HCT116 (cell line): ENCODE results near the gene CHST8. TPM values are rescaled to one million over a fixed set of nuclear protein-coding genes. Genes with fewer than 3 reads are reported as not detected.

Experiments used
- ATAC-seq: fragments of 200-7000 bp; cut with Tn5 transposase; 2 replicates; pipeline ENCODE4 v1.9.1; 2020; ENCODE audit warnings: mild to moderate bottlenecking, moderate library complexity
- BruUV-seq: library from RNA; stranded (reverse); fragments of 400-500 nt; replicated peaks from 2 replicates; lab custom pipeline; 2021; lab: Mats Ljungman, UMichigan
- CTCF ChIA-PET: fragments of 300-600 bp; sonication (Branson Sonifier 250); formaldehyde crosslinking; loops from one replicate; lab custom pipeline; 2021; ENCODE audit warnings: antibody characterized with exemption; lab: Charles Lee
- POLR2A ChIA-PET: fragments of 300-600, 350-600 bp; sonication (Branson Sonifier 250); formaldehyde crosslinking; loops from one replicate; lab custom pipeline; 2021; ENCODE audit warnings: antibody characterized with exemption; lab: Charles Lee
- RAD21 ChIA-PET, 2 experiments: fragments of 300-600 bp; sonication (Branson Sonifier 250); formaldehyde crosslinking; loops; one replicate each; lab custom pipeline; 2023; ENCODE audit warnings: low total read pairs in 2 of 2; ENCODE audit not compliant: uncharacterized antibody in 2 of 2, unreplicated experiment in 2 of 2, low non-redundant PET in 1 of 2; lab: Charles Lee
- DNase-seq: peaks from one replicate; pipeline ENCODE4 v3.0.0-alpha.2; 2010; ENCODE audit warnings: low read depth, low spot score
- H2AFZ ChIP-seq: fragments of 200-600 bp; shearing (Covaris generic), sonication (generic); 2 replicates; pipeline ENCODE4 v1.6.1; 2017; ENCODE audit warnings: low read depth, mixed run types, mixed read lengths, antibody characterized with exemption, low read length; ENCODE audit not compliant: poor library complexity, severe bottlenecking
- H3K27ac ChIP-seq: 2 replicates; pipeline ENCODE4 v1.5.1; 2012; ENCODE audit warnings: low read depth, low read length
- H3K27me3 ChIP-seq: fragments of 200-600 bp; sonication (generic); 2 replicates; pipeline ENCODE4 v1.6.1; 2016; ENCODE audit warnings: mixed run types, low read length, mixed read lengths; ENCODE audit not compliant: insufficient read depth
- H3K36me3 ChIP-seq, 2 experiments: fragments of 200-500 bp in 1 of 2; fragments of 200-600 bp in 1 of 2; sonication (Bioruptor generic) in 1 of 2; sonication (generic) in 1 of 2; 2 replicates each; pipeline versions ENCODE4 v1.5.1 to v1.6.1; 2014 to 2016; ENCODE audit warnings: low read length in 2 of 2, inconsistent platforms in 1 of 2, mixed read lengths in 1 of 2, mixed run types in 1 of 2; ENCODE audit not compliant: insufficient read depth in 2 of 2, control insufficient read depth in 1 of 2
- H3K4me1 ChIP-seq, 2 experiments: fragments of 200-600 bp in 1 of 2; sonication (generic) in 1 of 2; 2 replicates each; pipeline versions ENCODE4 v1.5.1 to v1.6.1; 2012 to 2017; ENCODE audit warnings: low read length in 2 of 2, inconsistent platforms in 1 of 2, mild to moderate bottlenecking in 1 of 2, mixed read lengths in 1 of 2, mixed run types in 1 of 2, moderate library complexity in 1 of 2; ENCODE audit not compliant: insufficient read depth in 2 of 2, control insufficient read depth in 1 of 2
- H3K4me2 ChIP-seq: fragments of 200-600 bp; sonication (generic); 2 replicates; pipeline ENCODE4 v1.6.1; 2017; ENCODE audit warnings: mixed run types, low read length, mixed read lengths
- H3K4me3 ChIP-seq, 2 experiments: fragments of 200-600 bp in 1 of 2; sonication (generic) in 1 of 2; replicated peaks in 1 of 2; 2 replicates each; pipeline ENCODE4 v1.5.1; 2011 to 2016; ENCODE audit warnings: low read length in 2 of 2, control low read depth in 1 of 2, low read depth in 1 of 2, mild to moderate bottlenecking in 1 of 2, mixed read lengths in 1 of 2, mixed run types in 1 of 2
- H3K79me2 ChIP-seq: fragments of 200-600 bp; sonication (generic); 2 replicates; pipeline ENCODE4 v1.6.1; 2017; ENCODE audit warnings: mild to moderate bottlenecking, mixed run types, low read length, moderate library complexity, mixed read lengths; ENCODE audit not compliant: insufficient read depth
- H3K9ac ChIP-seq: fragments of 200-600 bp; sonication (generic); 2 replicates; pipeline ENCODE4 v1.6.1; 2016; ENCODE audit warnings: low read length, mixed read lengths
- H3K9me2 ChIP-seq: fragments of 200-600 bp; sonication (generic), shearing (Covaris generic); 2 replicates; pipeline ENCODE4 v1.6.1; 2017; ENCODE audit warnings: mixed run types, mild to moderate bottlenecking, moderate library complexity; ENCODE audit not compliant: insufficient read depth
- H3K9me3 ChIP-seq, 2 experiments: fragments of 200-500 bp in 1 of 2; fragments of 200-600 bp in 1 of 2; sonication (Bioruptor generic) in 1 of 2; sonication (generic) in 1 of 2; 2 replicates each; pipeline ENCODE4 v1.6.1; 2014 to 2017; ENCODE audit warnings: low read length in 2 of 2, mixed read lengths in 2 of 2, inconsistent platforms in 1 of 2, low read depth in 1 of 2, mild to moderate bottlenecking in 1 of 2, mixed run types in 1 of 2, moderate library complexity in 1 of 2; ENCODE audit not compliant: control insufficient read depth in 1 of 2, insufficient read depth in 1 of 2
- H4K20me1 ChIP-seq: fragments of 200-600 bp; sonication (generic), shearing (Covaris generic); 2 replicates; pipeline ENCODE4 v1.6.1; 2017; ENCODE audit warnings: mixed run types, mild to moderate bottlenecking, moderate library complexity; ENCODE audit not compliant: insufficient read depth
- CBX3 ChIP-seq: IDR thresholded peaks from 2 replicates; pipeline ENCODE4 v1.6.1; 2012; ENCODE audit warnings: low read depth
- CEBPB ChIP-seq: IDR thresholded peaks from 2 replicates; pipeline ENCODE4 v1.6.1; 2012; ENCODE audit warnings: low read depth
- CTCF ChIP-seq, 3 experiments: fragments of 200-600 bp in 1 of 3; sonication (generic) in 1 of 3; IDR thresholded peaks in 2 of 3; conservative IDR thresholded peaks in 1 of 3; 2 replicates each; pipeline ENCODE4 v1.5.1; 2012 to 2017; ENCODE audit warnings: low read depth in 2 of 3, low read length in 2 of 3, antibody characterized with exemption in 1 of 3, borderline replicate concordance in 1 of 3, control low read depth in 1 of 3, mild to moderate bottlenecking in 1 of 3, mixed read lengths in 1 of 3, mixed run types in 1 of 3, moderate library complexity in 1 of 3; ENCODE audit not compliant: insufficient read depth in 1 of 3
- EGR1 ChIP-seq: IDR thresholded peaks from 2 replicates; pipeline ENCODE4 v1.6.1; 2012; ENCODE audit warnings: low read depth
- ELF1 ChIP-seq: IDR thresholded peaks from 2 replicates; pipeline ENCODE4 v1.6.1; 2012; ENCODE audit warnings: low read depth, borderline replicate concordance
- JUND ChIP-seq: IDR thresholded peaks from 2 replicates; pipeline ENCODE4 v1.6.1; 2012
- MAX ChIP-seq: IDR thresholded peaks from 2 replicates; pipeline ENCODE4 v1.6.1; 2012
- POLR2A ChIP-seq: IDR thresholded peaks from 2 replicates; pipeline ENCODE4 v1.7.0; 2011; ENCODE audit warnings: borderline replicate concordance; ENCODE audit not compliant: insufficient read depth, insufficient read length; ENCODE audit errors: extremely low read depth
- REST ChIP-seq: IDR thresholded peaks from 2 replicates; pipeline ENCODE4 v1.6.1; 2012; ENCODE audit warnings: low read depth
- SIN3A ChIP-seq: IDR thresholded peaks from 2 replicates; pipeline ENCODE4 v1.6.1; 2012; ENCODE audit warnings: low read depth
- SP1 ChIP-seq: IDR thresholded peaks from 2 replicates; pipeline ENCODE4 v1.6.1; 2012; ENCODE audit warnings: low read depth
- YY1 ChIP-seq: IDR thresholded peaks from 2 replicates; pipeline ENCODE4 v1.6.1; 2011; ENCODE audit warnings: low read length, low read depth, moderate library complexity, mild to moderate bottlenecking; ENCODE audit not compliant: insufficient replicate concordance; ENCODE audit errors: extremely low read depth
- ZBTB33 ChIP-seq: IDR thresholded peaks from 2 replicates; pipeline ENCODE4 v1.6.1; 2011; ENCODE audit warnings: mild to moderate bottlenecking, low read length, moderate library complexity; ENCODE audit not compliant: insufficient replicate concordance; ENCODE audit errors: extremely low read depth
- ZNF274 ChIP-seq: fragments of 200-500 bp; sonication (Bioruptor generic); IDR thresholded peaks from 2 replicates; pipeline ENCODE4 v1.6.1; 2014; ENCODE audit warnings: mild to moderate bottlenecking, low read depth, low read length, inconsistent platforms
- intact Hi-C: fragments of 100-400 bp; cut with micrococcal nuclease; formaldehyde crosslinking; loops from 2 replicates; pipeline ENCODE4 v1.10.0; 2022
- total RNA-seq: library from RNA; stranded (reverse); gene quantifications from one replicate; pipeline ENCODE4 v1.2.1, GENCODE V29; 2021; ENCODE audit not compliant: unreplicated experiment

Gene CHST8
- total RNA-seq, 1 experiment from 2014 or later = not detected

GRCh38 chr19:33808399-33808798 is 186.6 kb downstream of the CHST8 start (continued):
- no peak for TF ChIP-seq REST
- no peak for TF ChIP-seq CBX3
- no peak for TF ChIP-seq ZNF274

GRCh38 chr19:33809960-33810359 is 188.2 kb downstream of the CHST8 start:
- H3K4me3 ChIP-seq = no peak overlapping the region
- no peaks in the 10 kb centered on the region for H4K20me1 ChIP-seq
- no peaks in the 10 kb centered on the region for H3K79me2 ChIP-seq
- H3K9me3 ChIP-seq = no peaks in the 10 kb centered on the region
- no peaks in the 10 kb centered on the region for H3K4me1 ChIP-seq
- intact Hi-C loops = no loop called here
- no TSS peak for BruUV-seq
- no peak for DNase-seq
- ATAC-seq = no peak
- H3K27ac ChIP-seq = no peak overlapping the region
- CTCF ChIA-PET = no interaction called here
- no peak overlapping the region for H2AFZ ChIP-seq
- POLR2A ChIA-PET = no interaction called here
- H3K36me3 ChIP-seq = no peaks in the 10 kb centered on the region; a peak in 1 of 4 replicates
- H3K4me2 ChIP-seq = no peak overlapping the region
- no peak for TF ChIP-seq MAX
- TF ChIP-seq ELF1 = no peak
- no peak for TF ChIP-seq JUND
- no peak for TF ChIP-seq POLR2A
- no peak for TF ChIP-seq REST
- no peak for TF ChIP-seq SP1
- no peak for TF ChIP-seq SIN3A
- TF ChIP-seq CTCF (IDR thresholded peaks at IDR 0.05 in 2 of 3, conservative IDR thresholded peaks at IDR 0.05 in 1 of 3; ENCODE audit: borderline replicate concordance in 1 of 3, insufficient read depth in 1 of 3, low read depth in 2 of 3, low read length in 2 of 3) = no peak
- TF ChIP-seq CEBPB = no peak
- no peak for TF ChIP-seq YY1
- no peak for TF ChIP-seq ZNF274
- TF ChIP-seq EGR1 = no peak
- no peak for TF ChIP-seq ZBTB33
- no peaks in the 10 kb centered on the region for H3K9me2 ChIP-seq
- H3K27me3 ChIP-seq = no peaks in the 10 kb centered on the region
- RAD21 ChIA-PET = no interaction called here
- H3K9ac ChIP-seq = no peak overlapping the region
